Measurements from ENCODE around the gene FIP1L1.
"Not testable (repeated sequence)": the region's sequence is repeated elsewhere in the genome, so short reads cannot be mapped to it uniquely, and the experiment has no call there.

The FIP1L1 gene

GRCh38 chr4:53378171-53378482, 686 bp downstream of the FIP1L1 start:
- no peak for DNase-seq

- DNase-seq, result no peak
Measured at GRCh38 chr4:53380221-53380620, 2.8 kb downstream of the FIP1L1 start.

GRCh38 chr4:53409479-53409878, 32.0 kb downstream of the FIP1L1 start:
- DNase-seq, result not testable (repeated sequence)

GRCh38 chr4:53419208-53419607, 41.8 kb downstream of the FIP1L1 start:
- no peak for DNase-seq

GRCh38 chr4:53421791-53422190, 44.4 kb downstream of the FIP1L1 start:
- DNase-seq, result no peak

- no peak for DNase-seq
Measured at GRCh38 chr4:53422367-53422766, 44.9 kb downstream of the FIP1L1 start.

- DNase-seq, result no peak
Measured at GRCh38 chr4:53424280-53424679, 46.8 kb downstream of the FIP1L1 start.

- no peak for DNase-seq
Measured at GRCh38 chr4:53427366-53427765, 49.9 kb downstream of the FIP1L1 start.

- no peak for DNase-seq
Measured at GRCh38 chr4:53431052-53431451, 53.6 kb downstream of the FIP1L1 start.

GRCh38 chr4:53432528-53433424, 55.3 kb downstream of the FIP1L1 start:
- no peak for DNase-seq

GRCh38 chr4:53436251-53436650, 58.8 kb downstream of the FIP1L1 start:
- DNase-seq, result no peak

- no peak for DNase-seq
Measured at GRCh38 chr4:53441564-53441963, 64.1 kb downstream of the FIP1L1 start.

- DNase-seq, result no peak
Measured at GRCh38 chr4:53444954-53445353, 67.5 kb downstream of the FIP1L1 start.

- DNase-seq, result no peak
Measured at GRCh38 chr4:53450773-53451172, 73.3 kb downstream of the FIP1L1 start.

GRCh38 chr4:53453385-53453784, 75.9 kb downstream of the FIP1L1 start:
- DNase-seq, result no peak

- no peak for DNase-seq
Measured at GRCh38 chr4:53455766-53456165, 78.3 kb downstream of the FIP1L1 start.

GRCh38 chr4:53456178-53456577, 78.7 kb downstream of the FIP1L1 start:
- DNase-seq, result no peak

GRCh38 chr4:53459548-53459947, 82.1 kb downstream of the FIP1L1 start:
- peak; percentile 39 for DNase-seq

GRCh38 chr4:53461244-53461643, 83.8 kb downstream of the FIP1L1 start:
- no peak for DNase-seq

- no peak for DNase-seq
Measured at GRCh38 chr4:53463340-53463739, 85.9 kb downstream of the FIP1L1 start.

- no peak for DNase-seq
Measured at GRCh38 chr4:53465281-53465680, 87.8 kb downstream of the FIP1L1 start.

- DNase-seq, result no peak
Measured at GRCh38 chr4:53465891-53466290, 88.5 kb downstream of the FIP1L1 start.

- DNase-seq, result not testable (repeated sequence)
Measured at GRCh38 chr4:53466576-53466975, 89.1 kb downstream of the FIP1L1 start.

GRCh38 chr4:53476232-53477037, 99.0 kb downstream of the FIP1L1 start:
- no peak for DNase-seq

All from NCI-H2029 (cell line).